ENCODE measurements around the gene DGUOK.

The DGUOK gene

GRCh38 chr2:73956218-73956865 lies 29.7 kb downstream of the DGUOK start:
- DNase-seq: no peak

- DNase-seq: no peak
These were observed 34.6 kb downstream of the DGUOK start for GRCh38 chr2:73961274-73961673.

- DNase-seq: no peak
These were observed 35.3 kb downstream of the DGUOK start for GRCh38 chr2:73961823-73962615.

DNA sequence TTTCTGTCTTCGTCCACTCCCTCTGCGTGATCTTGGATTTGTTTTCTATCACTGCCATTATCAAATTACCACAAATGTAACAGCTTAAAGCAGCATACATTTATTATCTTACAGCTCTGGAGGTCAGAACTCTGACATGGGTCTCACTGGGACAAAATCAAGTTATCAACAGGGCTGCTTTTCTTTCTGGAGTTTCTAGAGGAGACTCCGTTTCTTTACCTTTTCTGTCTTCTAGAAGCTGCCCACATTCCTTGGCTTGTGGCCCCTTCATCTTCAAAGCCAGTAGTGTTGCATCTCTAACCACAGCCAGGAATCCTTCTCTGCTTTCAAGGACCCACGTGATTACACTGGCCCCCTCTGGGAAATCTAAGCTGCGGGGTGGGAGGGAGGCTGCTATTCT lies 36.1 kb downstream of the DGUOK start:
- DNase-seq: no peak

DNA sequence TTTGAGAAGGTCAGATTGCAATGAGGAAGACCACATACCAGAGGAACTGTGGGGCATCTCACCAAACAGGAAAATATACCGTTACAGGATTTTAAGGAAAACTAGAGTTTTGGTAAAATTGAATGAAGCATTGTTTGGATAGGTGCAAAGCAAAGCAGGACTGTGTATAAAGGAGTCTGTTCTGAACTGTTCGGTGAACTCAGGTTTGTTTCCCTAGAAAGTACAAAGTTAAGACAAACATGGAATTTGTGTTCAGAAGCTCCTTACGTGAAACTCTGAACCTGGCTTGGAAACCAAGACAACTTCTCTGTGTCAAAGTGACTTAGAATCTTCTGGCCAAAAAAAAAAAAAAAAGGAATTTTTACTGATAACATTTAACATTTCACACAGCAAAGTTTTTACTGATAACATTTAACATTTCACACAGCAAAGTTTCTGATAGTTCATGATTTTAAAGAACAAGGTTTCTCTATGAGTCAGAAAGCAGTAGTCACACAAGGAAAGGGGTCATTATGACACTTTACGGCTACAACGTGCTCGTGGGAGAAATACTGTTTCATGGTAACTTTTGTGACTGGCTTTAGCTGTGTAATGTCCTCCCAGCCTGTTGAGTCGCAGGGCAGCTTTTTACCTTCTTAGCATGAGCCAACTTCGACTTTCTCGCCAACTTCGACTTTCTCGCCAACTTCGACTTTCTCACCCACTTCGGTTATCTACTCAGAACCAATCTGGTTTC lies 36.9 kb downstream of the DGUOK start:
- DNase-seq: no peak

DNA sequence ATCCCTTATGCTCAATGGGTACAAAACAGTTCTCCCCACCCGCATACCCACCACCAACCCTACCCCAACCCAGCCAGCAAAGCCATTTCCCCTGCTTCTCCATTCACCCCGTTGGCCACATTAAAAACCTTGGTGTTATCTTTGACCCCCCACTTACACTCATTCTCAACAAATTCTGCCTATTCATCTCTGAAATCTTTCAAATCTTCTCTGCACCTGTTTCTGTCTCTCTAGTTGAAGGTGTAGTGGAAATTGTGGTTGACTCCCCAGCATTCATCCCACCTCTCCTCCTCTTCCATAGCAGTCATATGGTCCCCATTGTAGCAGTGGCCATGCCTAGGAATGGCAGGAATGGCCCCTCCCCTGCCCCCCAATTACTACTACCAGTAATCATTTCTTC lies 37.5 kb downstream of the DGUOK start:
- DNase-seq: no peak

DNA sequence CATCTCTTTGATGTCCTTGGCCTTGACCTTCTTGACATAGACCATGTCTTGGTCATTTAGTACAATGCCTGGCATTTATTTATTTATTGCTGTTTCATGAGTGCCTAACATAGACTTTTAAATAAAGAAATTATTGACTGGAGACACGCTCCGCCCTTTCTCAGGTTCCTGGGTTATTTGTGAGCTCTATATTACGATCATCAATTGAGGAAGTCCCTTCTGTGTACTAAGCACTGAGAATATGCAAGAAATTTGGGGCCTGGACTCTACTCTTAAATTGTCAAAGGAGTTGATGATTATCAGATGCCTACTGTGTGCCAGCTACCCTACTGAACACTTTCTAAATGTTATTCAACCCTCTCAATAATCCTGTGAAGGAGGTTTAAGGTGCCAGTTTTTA lies 38.4 kb downstream of the DGUOK start:
- DNase-seq: no peak

GRCh38 chr2:73968357-73968937 lies 41.8 kb downstream of the DGUOK start:
- DNase-seq: no peak

DNA sequence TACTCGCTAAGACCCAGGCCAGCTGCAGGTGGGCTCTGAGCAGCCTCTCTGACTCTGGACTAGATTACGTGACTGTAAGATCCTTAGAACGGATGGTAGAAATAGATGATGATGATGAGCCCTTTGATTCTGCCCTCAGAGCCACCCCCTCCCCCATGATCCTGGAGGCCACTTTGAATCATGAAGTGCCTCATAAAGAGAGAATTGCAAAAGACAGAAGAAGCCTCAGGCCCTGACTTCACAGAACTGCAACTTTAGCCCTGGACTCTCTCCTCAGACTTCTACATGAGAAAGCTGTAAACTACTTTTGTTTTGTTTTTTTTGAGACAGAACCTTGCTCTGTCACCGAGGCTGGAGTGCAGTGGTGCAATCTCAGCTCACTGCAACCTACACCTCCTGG lies 42.7 kb downstream of the DGUOK start:
- DNase-seq: no peak

DNA sequence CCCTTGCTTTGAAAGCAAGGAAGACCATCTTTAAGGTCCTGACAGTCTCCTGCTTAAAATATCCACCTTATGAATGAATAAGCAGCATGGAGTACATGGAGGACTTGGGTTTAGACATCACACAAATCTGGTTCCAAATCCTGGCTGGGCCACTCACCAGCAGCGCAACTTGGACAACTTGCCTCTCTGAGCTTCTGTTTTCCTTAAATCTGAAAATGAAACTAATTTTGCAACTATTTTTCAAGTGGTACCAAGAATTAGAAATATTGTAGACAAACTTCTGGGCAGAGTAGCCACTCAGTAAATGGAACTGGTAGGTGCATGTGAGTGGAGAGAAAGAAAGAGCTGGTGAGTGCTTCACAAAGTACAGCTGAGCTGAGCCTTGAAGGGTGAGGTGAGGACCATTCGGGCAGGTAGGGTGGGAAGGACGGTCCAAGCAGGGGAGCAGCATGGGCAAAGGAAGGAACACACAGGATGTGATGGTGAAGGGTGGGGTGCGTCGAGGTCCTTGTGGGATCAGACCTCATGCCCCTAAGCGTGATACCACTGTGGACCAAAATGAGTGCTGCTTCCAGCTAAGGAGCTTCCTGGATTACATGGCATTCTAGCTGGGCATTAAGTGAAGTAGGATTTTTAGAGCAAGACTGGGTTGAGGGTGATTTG lies 43.6 kb downstream of the DGUOK start:
- DNase-seq: no peak

- peak; percentile 93 for DNase-seq
These were observed 44.3 kb downstream of the DGUOK start for GRCh38 chr2:73970850-73971471.

GRCh38 chr2:73971722-73972121 lies 45.0 kb downstream of the DGUOK start:
- no peak for DNase-seq

- no peak for DNase-seq
These were observed 46.2 kb downstream of the DGUOK start for GRCh38 chr2:73972846-73973245.

DNA sequence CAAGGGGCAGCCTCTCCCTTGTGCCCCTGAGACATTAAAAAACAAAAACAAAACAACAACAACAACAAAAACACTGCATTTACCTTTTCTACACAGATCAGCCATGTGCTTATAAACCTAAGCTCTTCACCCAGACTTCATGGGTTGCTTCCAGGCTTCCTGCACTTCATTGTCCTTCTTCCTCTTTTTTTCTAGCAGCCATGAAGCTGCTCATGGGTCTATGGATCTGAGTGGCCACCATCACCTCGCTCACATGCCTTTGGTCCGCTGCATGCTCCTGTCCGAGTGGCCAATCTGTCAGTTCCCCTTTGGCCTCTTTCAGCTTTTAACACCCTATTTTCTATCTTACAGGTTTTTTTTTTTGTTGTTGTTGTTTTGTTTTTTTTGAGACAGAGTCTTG lies 49.1 kb downstream of the DGUOK start:
- no peak for DNase-seq

DNA sequence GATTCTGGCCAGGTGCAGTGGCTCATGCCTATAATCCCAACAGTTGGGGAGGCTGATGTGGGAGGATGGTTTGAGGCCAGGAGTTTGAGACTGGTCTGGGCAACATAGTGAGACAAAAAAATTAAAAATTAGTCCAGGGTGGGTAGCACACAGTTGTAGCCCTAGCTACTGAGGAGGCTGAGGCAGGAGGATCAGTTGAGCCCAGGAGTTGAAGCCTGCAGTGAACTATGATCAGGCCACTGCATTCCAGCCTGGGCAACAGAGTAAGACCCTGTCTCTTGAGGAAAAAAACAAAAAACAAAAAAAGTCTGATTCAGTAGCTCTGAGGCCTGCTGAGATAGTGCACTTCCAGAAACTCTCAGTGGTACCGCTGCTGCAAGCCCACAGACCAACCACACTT lies 50.1 kb downstream of the DGUOK start:
- no peak for DNase-seq

- DNase-seq: no peak
These were observed 50.8 kb downstream of the DGUOK start for GRCh38 chr2:73977466-73977865.

DNA sequence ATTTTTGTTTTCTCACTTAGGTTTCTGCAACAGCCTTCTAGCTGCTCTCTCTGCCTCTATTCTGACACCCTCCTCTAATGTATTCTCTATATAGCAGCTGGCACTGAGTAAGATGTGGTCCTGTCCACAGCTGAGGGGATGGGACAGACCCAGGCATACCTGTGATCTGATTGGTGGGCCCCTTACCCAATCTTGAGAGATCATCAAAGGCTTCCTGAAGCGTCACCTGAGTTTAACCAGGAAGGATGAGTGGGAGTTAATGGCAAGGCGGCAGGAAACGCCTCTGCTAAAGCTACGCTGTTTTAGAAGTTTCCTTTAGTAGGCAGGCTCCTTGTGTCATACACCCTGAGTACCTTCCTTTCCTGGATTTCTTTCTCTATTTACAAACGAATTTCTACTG lies 52.3 kb downstream of the DGUOK start:
- DNase-seq: no peak

DNA sequence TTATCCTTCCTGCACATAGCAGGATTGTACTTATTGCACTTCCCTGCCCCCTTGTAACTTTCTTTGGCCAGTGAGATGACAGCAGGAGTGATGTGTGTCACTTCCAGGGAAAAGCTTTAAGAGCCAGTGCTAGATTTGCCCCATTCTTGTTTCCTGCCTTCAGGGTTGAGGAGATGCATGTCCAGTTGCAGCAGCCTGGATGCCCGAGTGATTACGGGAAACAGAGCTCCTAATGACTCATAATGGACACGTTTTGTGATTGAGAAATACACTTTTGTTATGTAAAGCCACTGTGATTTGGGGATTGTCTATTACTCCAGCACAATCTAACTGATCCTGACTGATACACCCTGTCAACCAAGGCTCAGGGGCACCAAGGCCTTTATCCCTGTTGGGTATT lies 53.0 kb downstream of the DGUOK start:
- no peak for DNase-seq

GRCh38 chr2:73980566-73980965 lies 53.9 kb downstream of the DGUOK start:
- DNase-seq: no peak

- DNase-seq: peak; percentile 81
These were observed 54.7 kb downstream of the DGUOK start for GRCh38 chr2:73981081-73982001.

DNA sequence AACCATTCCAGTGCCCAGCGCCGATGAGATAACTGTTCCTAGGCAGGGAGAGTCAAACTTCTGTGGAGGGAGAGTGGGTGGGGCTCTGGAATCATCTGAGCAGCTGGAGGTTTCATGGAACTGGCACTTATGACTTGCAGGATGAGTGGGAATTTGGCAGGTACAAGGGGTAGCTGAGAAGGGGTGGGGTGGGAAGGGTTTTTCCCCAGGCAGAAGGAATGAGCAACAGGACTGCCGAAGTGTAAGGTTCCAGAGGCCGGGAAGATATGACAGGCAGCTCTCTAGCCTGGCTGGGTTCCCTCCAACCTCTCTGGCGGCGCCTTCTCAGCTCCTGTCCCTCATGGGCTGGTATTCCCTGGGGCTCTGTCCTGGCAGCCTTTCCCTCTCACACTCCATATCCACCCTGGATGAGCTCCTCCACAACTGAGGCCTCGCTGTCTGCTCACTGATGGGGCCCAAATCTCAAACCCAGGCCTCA lies 55.5 kb downstream of the DGUOK start:
- no peak for DNase-seq

All from RPMI8226 (cell line).